ENCODE measurements around the gene PXT1. TPM values are rescaled to one million over a fixed set of nuclear protein-coding genes. Genes with fewer than 3 reads are reported as not detected.

The PXT1 gene
- total RNA-seq, 1 donor from 2014 or later = not detected

GRCh38 chr6:36436466-36436865 is 6.2 kb downstream of the PXT1 start:
- intact Hi-C loops (cut with DNase I) = no loop called here

GRCh38 chr6:36432151-36432671 is 10.4 kb downstream of the PXT1 start:
- no peak for DNase-seq (ENCODE audit: extremely low spot score in 2 of 2)
- TF ChIP-seq POLR2A (IDR thresholded peaks at IDR 0.05) (no peak), CTCF (IDR thresholded peaks at IDR 0.05) (no peak), POLR2AphosphoS5 (IDR thresholded peaks at IDR 0.05; ENCODE audit: insufficient read depth in 1 of 2, low read depth in 1 of 2) (no peak)
- Histone ChIP-seq H3K27me3 (no peaks in the 10 kb centered on the region), H3K36me3 (no peaks in the 10 kb centered on the region), H3K4me3 (no peak overlapping the region), H3K9me3 (no peaks in the 10 kb centered on the region), H3K27ac (no peak overlapping the region), H3K4me1 (no peaks in the 10 kb centered on the region)
- intact Hi-C loops (cut with DNase I) = no loop called here

More at GRCh38 chr6:36436466-36436865, 6.2 kb downstream of the PXT1 start:
- TF ChIP-seq POLR2AphosphoS5 (IDR thresholded peaks at IDR 0.05; ENCODE audit: insufficient read depth in 1 of 2, low read depth in 1 of 2) = no peak
- no peak for TF ChIP-seq POLR2A (IDR thresholded peaks at IDR 0.05)
- TF ChIP-seq CTCF (IDR thresholded peaks at IDR 0.05) = no peak
- Histone ChIP-seq H3K4me3 (no peak overlapping the region), H3K4me1 (peaks cover 8% of the 10 kb centered on the region), H3K27me3 (no peaks in the 10 kb centered on the region), H3K27ac (no peak overlapping the region), H3K9me3 (no peaks in the 10 kb centered on the region), H3K36me3 (no peaks in the 10 kb centered on the region)
- DNase-seq (ENCODE audit: extremely low spot score in 2 of 2) = no peak

- no peaks in the 10 kb centered on the region for H3K27me3 ChIP-seq
- no peak overlapping the region for H3K27ac ChIP-seq
- intact Hi-C loops (cut with DNase I) = no loop called here
Measured at GRCh38 chr6:36431197-36431596, 11.5 kb downstream of the PXT1 start.

GRCh38 chr6:36430351-36430750 is 12.3 kb downstream of the PXT1 start:
- Histone ChIP-seq H3K27me3 (no peaks in the 10 kb centered on the region), H3K36me3 (no peaks in the 10 kb centered on the region), H3K4me3 (no peak overlapping the region), H3K9me3 (no peaks in the 10 kb centered on the region), H3K4me1 (no peaks in the 10 kb centered on the region), H3K27ac (no peak overlapping the region)
- intact Hi-C loops (cut with DNase I) = no loop called here
- DNase-seq (ENCODE audit: extremely low spot score in 2 of 2) = no peak
- TF ChIP-seq POLR2A (IDR thresholded peaks at IDR 0.05) (no peak), CTCF (IDR thresholded peaks at IDR 0.05) (no peak), POLR2AphosphoS5 (IDR thresholded peaks at IDR 0.05; ENCODE audit: insufficient read depth in 1 of 2, low read depth in 1 of 2) (no peak)

More at GRCh38 chr6:36431197-36431596, 11.5 kb downstream of the PXT1 start:
- no peaks in the 10 kb centered on the region for H3K4me1 ChIP-seq
- H3K36me3 ChIP-seq = no peaks in the 10 kb centered on the region
- TF ChIP-seq CTCF (IDR thresholded peaks at IDR 0.05) (no peak), POLR2A (IDR thresholded peaks at IDR 0.05) (no peak), POLR2AphosphoS5 (IDR thresholded peaks at IDR 0.05; ENCODE audit: insufficient read depth in 1 of 2, low read depth in 1 of 2) (no peak)
- DNase-seq (ENCODE audit: extremely low spot score in 2 of 2) = no peak
- H3K9me3 ChIP-seq = no peaks in the 10 kb centered on the region
- no peak overlapping the region for H3K4me3 ChIP-seq

- Histone ChIP-seq H3K27me3 (no peaks in the 10 kb centered on the region), H3K36me3 (no peaks in the 10 kb centered on the region), H3K9me3 (no peaks in the 10 kb centered on the region), H3K4me3 (no peak overlapping the region), H3K27ac (no peak overlapping the region), H3K4me1 (no peaks in the 10 kb centered on the region)
- intact Hi-C loops (cut with DNase I) = loop anchor here (10.0 kb wide), 2 partner anchors 166 to 326 kb away; partner anchors contain the start of gene SRSF3
- TF ChIP-seq POLR2A (IDR thresholded peaks at IDR 0.05) (no peak), CTCF (IDR thresholded peaks at IDR 0.05) (peak in 1 of 3 experiments; percentile 41), POLR2AphosphoS5 (IDR thresholded peaks at IDR 0.05; ENCODE audit: insufficient read depth in 1 of 2, low read depth in 1 of 2) (no peak)
- DNase-seq (ENCODE audit: extremely low spot score in 2 of 2) = no peak
Measured at GRCh38 chr6:36428911-36429310, 13.7 kb downstream of the PXT1 start.

All from vagina (tissue), 2 donors.